Stimulated activated naive B cell treated with anti-CD40 and anti-IgM and Interleukin-4, amounts not matched to agents 10 μg/mL and 1 μg/mL and 100 μg/mL, for 72 hours (primary cell): ENCODE measurements around the gene CRYGB.

Source experiments
- ATAC-seq, 2 donors: fragments of 150-1000 bp; cut with Tn5 transposase; replicated peaks; 2 replicates each; pipeline ENCODE4 v1.10.0; 2021; ENCODE audit warnings: moderate library complexity in 1 of 2
- DNase-seq: peaks from one replicate; pipeline ENCODE4 v3.0.0; 2021
- H3K27ac Mint-ChIP-seq: one replicate; pipeline ENCODE4 v1.8.0; 2022; ENCODE audit warnings: mild to moderate bottlenecking, mixed read lengths
- H3K27me3 Mint-ChIP-seq, 2 donors: one replicate each; pipeline ENCODE4 v1.8.0; 2022; ENCODE audit warnings: mixed read lengths in 2 of 2
- H3K36me3 Mint-ChIP-seq, 2 donors: one replicate each; pipeline ENCODE4 v1.8.0; 2022; ENCODE audit warnings: mixed read lengths in 2 of 2, mild to moderate bottlenecking in 1 of 2
- H3K4me1 Mint-ChIP-seq, 2 donors: one replicate each; pipeline ENCODE4 v1.8.0; 2022; ENCODE audit warnings: mixed read lengths in 2 of 2, mild to moderate bottlenecking in 1 of 2
- H3K4me3 Mint-ChIP-seq, 2 donors: one replicate each; pipeline ENCODE4 v1.8.0; 2022; ENCODE audit warnings: mild to moderate bottlenecking in 2 of 2, mixed read lengths in 2 of 2, moderate library complexity in 1 of 2
- H3K9me3 Mint-ChIP-seq, 2 donors: one replicate each; pipeline ENCODE4 v1.8.0; 2022; ENCODE audit warnings: mixed read lengths in 2 of 2, mild to moderate bottlenecking in 1 of 2

CRYGB gene

GRCh38 chr2:208146006-208146405 lies at the start of gene CRYGB:
TSS of gene CRYGB (minus strand) at chr2:208146158. CDS start at chr2:208146120, 38 bp downstream.
- Mint-ChIP-seq H3K4me1 (no peaks in the 10 kb centered on the region), H3K9me3 (peaks cover 4 to 7% of the 10 kb centered on the region in 2 donors), H3K27me3 (peaks cover 0 to 12% of the 10 kb centered on the region in 2 donors), H3K36me3 (no peaks in the 10 kb centered on the region), H3K27ac (no peak within 1 kb of the TSS), H3K4me3 (no peak within 1 kb of the TSS)
- ATAC-seq (no peak), DNase-seq (no peak)

DNA sequence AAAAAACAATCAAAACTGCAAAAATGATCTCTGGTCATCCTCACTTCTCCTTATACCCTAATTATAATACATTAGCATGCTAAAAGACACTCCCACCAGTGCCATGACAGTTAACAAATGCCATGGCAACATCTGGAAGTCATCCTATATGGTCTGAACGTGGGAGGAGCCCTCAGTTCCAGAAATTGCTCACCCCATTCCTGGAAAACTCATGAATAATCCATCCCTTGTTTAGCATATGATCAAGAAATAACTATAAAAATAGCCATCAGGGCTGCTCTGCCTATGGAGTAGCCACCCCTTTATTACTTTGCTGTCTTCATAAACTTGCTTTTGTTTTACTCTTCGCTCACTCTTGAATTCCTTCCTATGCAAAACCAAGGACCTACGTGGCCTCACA lies 49.6 kb upstream of the CRYGB start:
- no peaks in the 10 kb centered on the region for H3K9me3 Mint-ChIP-seq
- ATAC-seq = no peak
- peaks cover 0 to under 1% of the 10 kb centered on the region in 2 donors for H3K27me3 Mint-ChIP-seq
- H3K36me3 Mint-ChIP-seq = no peaks in the 10 kb centered on the region
- no peak overlapping the region for H3K4me3 Mint-ChIP-seq
- H3K27ac Mint-ChIP-seq = no peak overlapping the region
- peaks cover 0 to 2% of the 10 kb centered on the region in 2 donors for H3K4me1 Mint-ChIP-seq
- no peak for DNase-seq

DNA sequence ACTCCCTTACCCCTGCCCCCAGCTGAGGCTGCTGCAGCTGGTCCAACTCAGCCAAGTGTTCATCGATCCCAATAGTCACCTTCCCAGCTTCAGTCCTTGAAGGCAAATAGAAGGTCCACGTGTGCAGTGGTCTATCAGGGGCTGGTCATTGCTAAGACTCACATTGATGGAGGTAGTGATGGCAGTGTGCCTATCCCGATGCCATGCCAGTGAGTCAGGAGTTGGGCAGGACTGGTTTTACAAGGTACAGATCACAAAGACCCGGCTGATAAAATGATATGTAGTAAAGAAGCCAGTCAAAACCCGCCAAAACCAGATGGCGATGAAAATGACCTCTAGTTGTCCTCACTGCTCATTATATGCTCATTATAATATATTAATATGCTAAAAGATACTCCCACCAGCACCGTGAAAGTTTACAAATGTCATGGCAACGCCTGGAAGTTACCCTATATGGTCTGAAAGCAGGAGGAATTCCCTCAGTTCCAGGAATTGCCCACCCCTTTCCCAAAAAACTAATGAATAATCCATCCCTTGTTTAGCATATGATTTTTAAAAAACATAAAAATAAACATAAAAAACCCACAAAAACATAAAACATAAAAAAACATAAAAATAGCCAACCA lies 46.8 kb upstream of the CRYGB start:
- no peak overlapping the region for H3K27ac Mint-ChIP-seq
- H3K36me3 Mint-ChIP-seq = no peaks in the 10 kb centered on the region
- no peaks in the 10 kb centered on the region for H3K9me3 Mint-ChIP-seq
- peaks cover 0 to 4% of the 10 kb centered on the region in 2 donors for H3K27me3 Mint-ChIP-seq
- H3K4me1 Mint-ChIP-seq = peaks cover 0 to 2% of the 10 kb centered on the region in 2 donors
- no peak overlapping the region for H3K4me3 Mint-ChIP-seq
- DNase-seq (no peak), ATAC-seq (no peak)

GRCh38 chr2:208189810-208190503 lies 44.0 kb upstream of the CRYGB start, which contains the start of gene C2orf80:
TSS of gene C2orf80 (minus strand) at chr2:208190030. CDS start at chr2:208186986, 3,044 bp downstream.
- DNase-seq (no peak), ATAC-seq (no peak)
- no peak within 1 kb of the TSS for H3K27ac Mint-ChIP-seq

GRCh38 chr2:208189069-208189809 lies 43.3 kb upstream of the CRYGB start:
- Mint-ChIP-seq H3K9me3 (no peaks in the 10 kb centered on the region), H3K4me3 (no peak overlapping the region), H3K27me3 (peaks cover 6 to 9% of the 10 kb centered on the region in 2 donors), H3K27ac (no peak overlapping the region), H3K36me3 (no peaks in the 10 kb centered on the region), H3K4me1 (peaks cover 2% of the 10 kb centered on the region in 2 donors)
- no peak for DNase-seq
- no peak for ATAC-seq

More at GRCh38 chr2:208189810-208190503, 44.0 kb upstream of the CRYGB start, which contains the start of gene C2orf80:
- H3K36me3 Mint-ChIP-seq = no peaks in the 10 kb centered on the region
- H3K9me3 Mint-ChIP-seq = no peaks in the 10 kb centered on the region
- no peak within 1 kb of the TSS for H3K4me3 Mint-ChIP-seq
- H3K4me1 Mint-ChIP-seq = peaks cover 0 to 2% of the 10 kb centered on the region in 2 donors
- H3K27me3 Mint-ChIP-seq = peaks cover 0 to 4% of the 10 kb centered on the region in 2 donors

- H3K27ac Mint-ChIP-seq = no peak overlapping the region
- no peak overlapping the region for H3K4me3 Mint-ChIP-seq
- H3K27me3 Mint-ChIP-seq = peaks cover 11 to 21% of the 10 kb centered on the region in 2 donors
- no peaks in the 10 kb centered on the region for H3K9me3 Mint-ChIP-seq
- H3K4me1 Mint-ChIP-seq = peaks cover 3 to 13% of the 10 kb centered on the region in 2 donors
- ATAC-seq = no peak
- no peak for DNase-seq
- H3K36me3 Mint-ChIP-seq = no peaks in the 10 kb centered on the region
Measured at GRCh38 chr2:208186893-208187292, 40.9 kb upstream of the CRYGB start.

GRCh38 chr2:208186465-208186864 lies 40.5 kb upstream of the CRYGB start:
- Mint-ChIP-seq H3K4me3 (no peak overlapping the region), H3K9me3 (no peaks in the 10 kb centered on the region), H3K27me3 (peaks cover 11 to 21% of the 10 kb centered on the region in 2 donors), H3K36me3 (no peaks in the 10 kb centered on the region), H3K4me1 (peaks cover 3 to 13% of the 10 kb centered on the region in 2 donors), H3K27ac (no peak overlapping the region)
- no peak for DNase-seq
- no peak for ATAC-seq

GRCh38 chr2:208183972-208184705 lies 38.2 kb upstream of the CRYGB start:
- no peak overlapping the region for H3K27ac Mint-ChIP-seq
- no peaks in the 10 kb centered on the region for H3K9me3 Mint-ChIP-seq
- no peak for ATAC-seq
- H3K27me3 Mint-ChIP-seq = peaks cover 8 to 21% of the 10 kb centered on the region in 2 donors
- peaks cover 3 to 13% of the 10 kb centered on the region in 2 donors for H3K4me1 Mint-ChIP-seq
- H3K36me3 Mint-ChIP-seq = no peaks in the 10 kb centered on the region
- DNase-seq = no peak
- peak overlapping the region in 1 of 2 donors; percentile 11 for H3K4me3 Mint-ChIP-seq

DNA sequence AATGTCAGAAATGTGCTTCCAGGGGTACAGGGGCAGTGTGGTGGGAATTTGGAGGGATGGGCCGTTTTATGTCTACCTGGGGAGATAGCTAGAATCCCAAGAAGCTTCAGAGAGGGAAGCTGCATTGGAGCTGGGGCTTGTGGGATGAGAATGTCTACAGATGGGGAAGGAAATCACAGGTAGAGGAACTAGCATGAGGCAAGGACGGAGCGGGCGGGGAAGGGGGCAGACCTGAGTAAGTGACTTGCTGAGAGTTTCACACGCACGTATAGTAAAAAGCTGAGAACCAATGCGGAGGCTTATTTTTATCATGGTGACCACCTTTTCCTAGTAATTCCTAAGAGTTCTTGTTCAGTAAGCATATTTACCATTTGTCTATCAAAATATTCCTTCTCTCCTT lies 37.6 kb upstream of the CRYGB start:
- H3K9me3 Mint-ChIP-seq = no peaks in the 10 kb centered on the region
- ATAC-seq = no peak
- no peak overlapping the region for H3K27ac Mint-ChIP-seq
- H3K36me3 Mint-ChIP-seq = no peaks in the 10 kb centered on the region
- H3K27me3 Mint-ChIP-seq = peaks cover 8 to 21% of the 10 kb centered on the region in 2 donors
- no peak for DNase-seq
- peaks cover 3 to 13% of the 10 kb centered on the region in 2 donors for H3K4me1 Mint-ChIP-seq
- peak overlapping the region in 1 of 2 donors; percentile 11 for H3K4me3 Mint-ChIP-seq

GRCh38 chr2:208182835-208183234 lies 36.9 kb upstream of the CRYGB start:
- no peak for DNase-seq
- H3K27ac Mint-ChIP-seq = no peak overlapping the region
- ATAC-seq = no peak

DNA sequence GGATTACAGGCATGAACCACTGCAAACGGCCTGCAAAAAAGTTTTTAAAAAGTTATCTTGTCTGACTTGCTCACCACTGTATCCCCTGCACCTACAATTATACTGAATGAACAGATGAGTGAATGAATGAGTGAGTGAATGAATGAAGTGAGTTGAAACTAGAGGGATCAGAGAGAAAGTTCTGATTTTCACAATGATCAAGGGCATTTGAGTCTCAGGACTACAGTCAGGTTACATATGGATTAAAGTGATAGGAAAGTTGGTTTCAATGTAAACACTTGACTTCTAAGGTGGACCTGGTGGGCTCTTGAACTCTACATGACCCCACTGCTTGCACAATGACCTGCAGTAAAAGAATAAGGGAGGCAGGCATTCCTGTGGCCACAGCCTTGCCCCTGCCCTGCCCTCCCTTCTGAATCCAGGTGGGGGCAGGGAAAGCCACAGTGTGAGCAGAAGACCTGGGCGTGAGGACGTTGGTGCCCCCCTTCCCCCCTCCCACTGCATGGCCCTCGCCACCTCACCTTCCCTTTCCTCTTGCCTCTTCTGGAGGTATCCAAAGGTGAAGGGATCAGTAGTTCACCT lies 33.2 kb upstream of the CRYGB start:
- no peaks in the 10 kb centered on the region for H3K9me3 Mint-ChIP-seq
- H3K27ac Mint-ChIP-seq = no peak overlapping the region
- H3K36me3 Mint-ChIP-seq = no peaks in the 10 kb centered on the region
- DNase-seq = no peak
- ATAC-seq = no peak
- H3K4me1 Mint-ChIP-seq = peaks cover 3 to 10% of the 10 kb centered on the region in 2 donors
- no peak overlapping the region for H3K4me3 Mint-ChIP-seq
- H3K27me3 Mint-ChIP-seq = peaks cover 8 to 19% of the 10 kb centered on the region in 2 donors

More at GRCh38 chr2:208182835-208183234, 36.9 kb upstream of the CRYGB start:
- peaks cover 3 to 13% of the 10 kb centered on the region in 2 donors for H3K4me1 Mint-ChIP-seq
- H3K27me3 Mint-ChIP-seq = peaks cover 12 to 21% of the 10 kb centered on the region in 2 donors
- no peaks in the 10 kb centered on the region for H3K9me3 Mint-ChIP-seq
- no peaks in the 10 kb centered on the region for H3K36me3 Mint-ChIP-seq
- no peak overlapping the region for H3K4me3 Mint-ChIP-seq

- DNase-seq (no peak), ATAC-seq (no peak)
- H3K27ac Mint-ChIP-seq = no peak overlapping the region
- peaks cover 2 to 7% of the 10 kb centered on the region in 2 donors for H3K4me1 Mint-ChIP-seq
- no peak overlapping the region for H3K4me3 Mint-ChIP-seq
- no peaks in the 10 kb centered on the region for H3K9me3 Mint-ChIP-seq
- peaks cover 14 to 16% of the 10 kb centered on the region in 2 donors for H3K27me3 Mint-ChIP-seq
- no peaks in the 10 kb centered on the region for H3K36me3 Mint-ChIP-seq
Measured at GRCh38 chr2:208175840-208176153, 29.8 kb upstream of the CRYGB start.

DNA sequence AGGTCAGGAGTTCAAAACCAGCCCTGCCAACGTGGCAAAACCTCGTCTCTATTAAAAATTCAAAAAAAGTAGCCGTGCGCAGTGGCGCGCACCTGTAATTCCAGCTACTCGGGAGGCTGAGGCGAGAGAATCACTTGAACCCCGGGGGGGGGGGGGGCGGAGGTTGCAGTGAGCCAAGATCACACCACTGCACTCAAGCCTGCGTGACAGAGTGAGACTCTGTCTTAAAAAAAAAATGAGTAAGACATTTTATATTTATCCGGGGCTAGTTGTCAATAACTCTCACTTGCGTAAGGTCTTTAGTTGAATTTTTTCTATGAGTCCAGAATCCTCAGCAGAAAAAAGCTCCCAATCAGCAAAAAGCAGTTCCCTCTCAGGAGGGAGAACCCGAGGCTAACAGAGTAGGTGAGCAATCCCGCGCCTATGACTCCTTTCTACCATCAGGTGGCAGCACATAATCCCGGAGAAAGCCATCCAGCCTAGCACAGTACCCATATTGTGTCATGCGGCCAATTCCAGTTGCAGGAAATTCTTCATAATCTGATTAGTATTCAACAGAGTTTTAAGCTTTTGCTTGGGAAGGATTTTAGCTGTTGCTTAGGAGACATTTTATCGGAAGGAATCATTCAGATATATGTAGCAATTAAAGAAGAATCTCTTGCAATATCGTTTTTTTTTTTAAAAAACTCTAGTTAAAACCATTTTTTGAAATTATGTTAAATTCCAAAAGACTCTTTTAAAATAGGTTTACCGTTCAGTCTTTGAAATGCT lies 29.3 kb upstream of the CRYGB start:
- no peaks in the 10 kb centered on the region for H3K9me3 Mint-ChIP-seq
- H3K27me3 Mint-ChIP-seq = peaks cover 14 to 18% of the 10 kb centered on the region in 2 donors
- H3K36me3 Mint-ChIP-seq = no peaks in the 10 kb centered on the region
- no peak overlapping the region for H3K27ac Mint-ChIP-seq
- peaks cover 2 to 7% of the 10 kb centered on the region in 2 donors for H3K4me1 Mint-ChIP-seq
- peak; percentile 98 to 99 for ATAC-seq
- peak; percentile 53 for DNase-seq
- H3K4me3 Mint-ChIP-seq = no peak overlapping the region
